AG10803 (cell line): Measurements from ENCODE around the gene PTPRM.

Experiments
- DNase-seq: peaks from one replicate; pipeline ENCODE4 v3.0.0; 2010; ENCODE audit warnings: low read depth
- H3K4me3 ChIP-seq: 2 replicates; pipeline ENCODE4 v1.5.1; 2011; ENCODE audit warnings: mild to moderate bottlenecking, low read length, control low read depth
- TF ChIP-seq, protein P1 (sequence below): conservative IDR thresholded peaks from 2 replicates; pipeline ENCODE4 v1.5.1; 2011; ENCODE audit warnings: mild to moderate bottlenecking, low read length, control low read depth, inconsistent platforms

PTPRM gene

DNA sequence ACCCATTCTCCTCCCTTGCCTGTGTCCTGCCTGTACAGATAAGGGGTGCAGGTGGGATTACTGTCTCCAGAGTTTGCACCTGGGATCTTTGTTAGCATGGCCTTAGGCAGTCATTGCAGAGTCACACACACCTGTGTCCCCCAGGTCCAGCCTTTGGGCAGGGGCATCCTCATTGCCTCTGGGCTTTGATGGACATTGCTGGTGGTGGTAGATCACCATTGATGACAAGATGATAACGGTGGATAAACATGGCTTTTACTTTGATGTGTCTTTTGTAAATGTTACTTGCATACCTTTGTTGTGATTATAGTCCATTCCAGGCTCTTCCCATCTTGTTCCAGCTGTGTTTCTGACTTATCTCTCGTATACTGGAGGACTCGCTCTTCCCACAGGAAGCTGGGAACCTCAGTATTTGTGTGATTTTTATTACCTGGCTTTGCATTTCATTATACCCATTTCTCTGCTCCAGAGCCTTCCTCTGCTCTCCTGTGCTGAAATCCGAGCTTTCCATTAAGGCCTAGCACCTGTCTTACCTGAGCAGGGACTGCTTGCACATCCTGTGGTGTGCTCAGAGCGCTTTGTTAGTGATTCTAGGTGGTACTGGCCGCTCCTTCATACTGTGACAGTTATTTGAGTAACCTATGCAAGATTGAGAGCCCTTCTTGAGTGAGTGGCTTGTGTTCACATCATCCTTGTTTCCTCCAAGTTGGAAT, 79.2 kb downstream of the PTPRM start:
- TF ChIP-seq, protein P1, sequence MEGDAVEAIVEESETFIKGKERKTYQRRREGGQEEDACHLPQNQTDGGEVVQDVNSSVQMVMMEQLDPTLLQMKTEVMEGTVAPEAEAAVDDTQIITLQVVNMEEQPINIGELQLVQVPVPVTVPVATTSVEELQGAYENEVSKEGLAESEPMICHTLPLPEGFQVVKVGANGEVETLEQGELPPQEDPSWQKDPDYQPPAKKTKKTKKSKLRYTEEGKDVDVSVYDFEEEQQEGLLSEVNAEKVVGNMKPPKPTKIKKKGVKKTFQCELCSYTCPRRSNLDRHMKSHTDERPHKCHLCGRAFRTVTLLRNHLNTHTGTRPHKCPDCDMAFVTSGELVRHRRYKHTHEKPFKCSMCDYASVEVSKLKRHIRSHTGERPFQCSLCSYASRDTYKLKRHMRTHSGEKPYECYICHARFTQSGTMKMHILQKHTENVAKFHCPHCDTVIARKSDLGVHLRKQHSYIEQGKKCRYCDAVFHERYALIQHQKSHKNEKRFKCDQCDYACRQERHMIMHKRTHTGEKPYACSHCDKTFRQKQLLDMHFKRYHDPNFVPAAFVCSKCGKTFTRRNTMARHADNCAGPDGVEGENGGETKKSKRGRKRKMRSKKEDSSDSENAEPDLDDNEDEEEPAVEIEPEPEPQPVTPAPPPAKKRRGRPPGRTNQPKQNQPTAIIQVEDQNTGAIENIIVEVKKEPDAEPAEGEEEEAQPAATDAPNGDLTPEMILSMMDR = no peak
- H3K4me3 ChIP-seq = no peak overlapping the region
- DNase-seq = no peak

DNA sequence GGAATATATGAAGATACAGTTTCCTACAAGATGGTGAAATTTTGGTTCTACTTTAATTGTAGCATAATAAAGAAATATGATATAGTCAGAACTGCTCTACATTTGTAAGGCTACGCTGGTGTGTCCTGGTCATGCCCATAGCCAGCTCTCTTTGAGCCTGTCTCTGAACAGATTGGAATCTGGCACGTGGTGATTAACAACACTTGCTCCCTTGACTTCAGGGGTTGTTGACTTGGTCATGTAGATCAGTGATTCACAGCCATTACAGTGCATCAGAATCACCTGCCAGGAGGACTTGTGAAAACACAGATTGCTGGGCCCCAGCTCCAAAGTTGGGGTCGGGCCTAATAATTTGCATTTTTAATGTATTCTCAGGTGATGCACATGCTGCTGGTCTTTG, 80.4 kb downstream of the PTPRM start:
- no peak for DNase-seq
- TF ChIP-seq, protein P1 = no peak
- H3K4me3 ChIP-seq = no peak overlapping the region

DNA sequence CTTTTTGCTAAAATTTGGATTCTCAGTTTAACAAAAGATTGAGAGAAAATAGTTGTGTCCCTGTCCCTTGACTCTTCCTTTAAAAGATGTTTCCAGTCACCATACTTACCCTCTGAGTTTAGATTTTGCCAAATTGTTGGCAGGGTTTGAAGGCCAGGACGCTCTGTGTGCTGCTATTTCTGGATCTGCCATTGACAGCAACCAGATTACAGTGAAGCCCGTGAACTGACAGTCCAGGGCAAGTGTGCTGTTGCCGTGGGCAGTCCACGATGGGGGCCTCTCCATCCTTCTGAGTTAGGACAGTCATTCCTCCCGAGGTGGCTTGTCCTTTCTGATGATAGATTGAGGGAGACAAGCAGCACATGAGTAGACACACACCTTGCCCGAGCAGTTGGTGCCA, 89.9 kb downstream of the PTPRM start:
- no peak overlapping the region for H3K4me3 ChIP-seq
- TF ChIP-seq, protein P1 = no peak
- no peak for DNase-seq

DNA sequence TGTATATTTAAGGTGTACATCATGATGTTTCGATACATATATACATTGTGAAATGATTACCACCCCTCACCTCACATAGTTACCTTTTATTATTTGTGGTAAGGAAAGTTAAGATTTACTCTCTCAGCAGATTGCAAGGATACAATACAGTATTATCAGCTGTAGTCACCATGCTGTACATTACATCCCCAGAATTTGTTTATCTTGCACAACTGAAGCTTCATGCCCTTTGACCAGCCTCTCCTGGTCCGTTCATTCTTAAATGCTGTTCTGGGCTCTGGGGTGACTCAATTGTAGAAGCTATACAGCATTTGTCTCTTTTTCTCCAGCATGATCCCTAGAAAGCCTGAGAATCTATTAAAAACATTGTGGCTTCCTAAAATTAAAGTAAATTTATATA, 90.8 kb downstream of the PTPRM start:
- no peak for DNase-seq
- H3K4me3 ChIP-seq = no peak overlapping the region
- TF ChIP-seq, protein P1 = no peak

DNA sequence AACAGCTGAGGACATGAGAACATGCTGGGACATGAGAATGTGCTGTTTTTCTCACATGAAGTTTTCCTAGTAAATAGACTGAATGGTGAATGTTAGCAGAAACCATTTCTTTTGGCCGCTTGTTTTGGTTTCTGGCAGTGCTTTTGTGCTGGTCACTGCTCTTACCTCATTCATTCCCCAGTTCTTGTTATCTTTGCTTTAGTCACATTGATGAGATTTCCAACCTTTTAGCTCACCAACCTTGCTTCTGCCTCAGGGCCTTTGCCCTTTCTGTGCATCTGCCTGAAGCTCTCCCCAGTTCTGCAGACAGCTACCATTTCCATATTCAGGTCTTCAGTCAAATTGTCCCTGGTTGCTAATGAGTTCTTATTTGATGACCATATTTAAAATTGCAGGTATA, 91.6 kb downstream of the PTPRM start:
- H3K4me3 ChIP-seq = no peak overlapping the region
- no peak for DNase-seq
- TF ChIP-seq, protein P1 = no peak

DNA sequence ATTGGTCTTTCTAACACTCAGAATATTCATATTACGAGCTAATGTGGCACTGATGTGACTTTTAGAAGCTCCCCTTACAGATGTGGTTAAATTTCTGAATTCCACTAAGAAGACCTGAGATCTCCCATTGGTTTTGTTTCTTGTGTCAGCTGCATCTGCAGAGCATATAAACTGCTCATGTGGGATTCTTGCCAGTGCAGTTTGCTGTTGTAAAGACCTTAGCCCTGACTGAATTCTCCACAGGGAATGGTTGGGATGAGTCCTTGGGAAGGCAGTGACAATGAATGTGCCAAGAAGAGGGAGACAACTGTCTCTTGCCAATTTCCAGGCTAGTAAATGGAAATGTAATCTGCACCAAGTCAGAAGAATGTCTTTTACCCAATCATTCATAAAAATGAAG, 94.1 kb downstream of the PTPRM start:
- no peak overlapping the region for H3K4me3 ChIP-seq
- TF ChIP-seq, protein P1 = no peak
- DNase-seq = no peak

DNA sequence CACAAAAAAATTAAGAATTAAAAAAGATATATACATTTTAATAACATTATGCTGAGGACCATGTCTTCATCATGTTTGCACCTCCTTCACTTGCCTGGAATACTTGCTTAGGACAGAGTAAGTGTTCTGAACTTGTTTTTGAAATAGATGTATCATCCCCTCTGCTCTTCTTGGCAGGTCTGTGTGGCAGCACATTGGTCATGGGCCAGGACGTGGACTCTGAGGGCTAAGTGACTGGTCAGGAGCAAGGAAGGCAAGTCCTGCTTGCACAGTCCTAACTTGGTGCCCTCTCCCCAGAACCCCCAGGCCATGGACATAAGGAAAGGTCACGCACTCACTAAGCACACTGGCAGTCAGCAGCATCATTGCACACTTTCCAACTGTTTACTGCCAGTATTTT, 95.8 kb downstream of the PTPRM start:
- DNase-seq = no peak
- no peak overlapping the region for H3K4me3 ChIP-seq
- TF ChIP-seq, protein P1 = no peak
